ENCODE data around the gene ERG. TPM values are rescaled to one million over a fixed set of nuclear protein-coding genes. Genes with fewer than 3 reads are reported as not detected.

The ERG gene
- total and polyA plus RNA-seq, 2 of the 13 experiments (the other 11 are each of a cell fraction or from before 2014, with no cell fraction given) = not detected

DNA sequence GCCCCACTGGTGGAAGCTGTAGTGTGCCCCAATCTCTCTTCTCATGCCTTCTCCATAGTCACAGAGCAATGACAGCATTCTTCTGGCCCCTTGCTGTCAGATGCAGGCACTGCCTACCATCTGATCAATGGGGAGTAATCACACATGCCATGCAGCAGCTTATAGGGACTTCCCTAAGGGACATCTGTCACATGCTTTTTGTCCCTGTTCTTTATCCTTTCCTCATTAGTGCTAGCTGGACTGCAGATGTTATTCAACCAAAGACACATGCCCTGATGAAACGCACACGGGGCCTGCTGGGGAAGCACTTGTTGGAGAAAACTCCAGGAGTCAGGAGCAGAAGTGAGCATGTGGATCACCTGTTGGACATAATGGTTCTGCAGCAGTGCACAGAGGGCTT is 132.8 kb downstream of the ERG start:
- no peak overlapping the region for H3K9ac ChIP-seq (ENCODE audit: insufficient read depth, low read depth, low read length)
- no TSS peak for BruUV-seq (replicated peaks)
- intact Hi-C loops (cut with micrococcal nuclease; ENCODE audit: unreplicated experiment) = no loop called here
- no peak overlapping the region for H3K4me3 ChIP-seq (replicated peaks in 1 of 3; ENCODE audit: insufficient read depth in 1 of 3, low read depth in 2 of 3, low read length in 3 of 3)
- in situ Hi-C loops (cut with HindIII; ENCODE audit: extremely low pct_ligation_motif_present, low pct_unique_long_range_greater_than_20kb) = loop anchor here (25.0 kb wide), 1 partner anchor 653 kb away; no protein-coding TSS in a partner anchor
- ATAC-seq (no peak), DNase-seq (ENCODE audit: low spot score) (no peak), FAIRE-seq (no peak)
- H4K20me1 ChIP-seq (ENCODE audit: insufficient read depth, low read length) = no peaks in the 10 kb centered on the region
- H3K4me2 ChIP-seq (ENCODE audit: low read depth, low read length) = no peak overlapping the region
- no peaks in the 10 kb centered on the region for H3K4me1 ChIP-seq (ENCODE audit: insufficient read depth, low read length)
- H3K36me3 ChIP-seq (replicated peaks in 1 of 2; ENCODE audit: control insufficient read depth in 1 of 2, insufficient read depth in 2 of 2, low read length in 2 of 2) = no peaks in the 10 kb centered on the region
- TF ChIP-seq, protein P1, sequence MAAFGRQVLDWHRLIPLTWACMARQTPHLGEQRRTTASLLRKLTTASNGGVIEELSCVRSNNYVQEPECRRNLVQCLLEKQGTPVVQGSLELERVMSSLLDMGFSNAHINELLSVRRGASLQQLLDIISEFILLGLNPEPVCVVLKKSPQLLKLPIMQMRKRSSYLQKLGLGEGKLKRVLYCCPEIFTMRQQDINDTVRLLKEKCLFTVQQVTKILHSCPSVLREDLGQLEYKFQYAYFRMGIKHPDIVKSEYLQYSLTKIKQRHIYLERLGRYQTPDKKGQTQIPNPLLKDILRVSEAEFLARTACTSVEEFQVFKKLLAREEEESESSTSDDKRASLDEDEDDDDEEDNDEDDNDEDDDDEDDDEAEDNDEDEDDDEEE (CRISPR knock-in tag; IDR thresholded peaks at IDR 0.05) = no peak
- TF ChIP-seq FOXC1 (CRISPR knock-in tag; IDR thresholded peaks at IDR 0.05; ENCODE audit: borderline replicate concordance) = no peak
- TF ChIP-seq NFYC (CRISPR knock-in tag; IDR thresholded peaks at IDR 0.05) = no peak
- TF ChIP-seq SIX1 (CRISPR knock-in tag; IDR thresholded peaks at IDR 0.05; ENCODE audit: borderline replicate concordance) = no peak
- TF ChIP-seq KLF12 (CRISPR knock-in tag; IDR thresholded peaks at IDR 0.05; ENCODE audit: borderline replicate concordance) = no peak
- TF ChIP-seq KAT7 (CRISPR knock-in tag; IDR thresholded peaks at IDR 0.05; ENCODE audit: borderline replicate concordance) = no peak
- no peak for TF ChIP-seq SATB2 (CRISPR knock-in tag; IDR thresholded peaks at IDR 0.05)
- TF ChIP-seq, protein P2, sequence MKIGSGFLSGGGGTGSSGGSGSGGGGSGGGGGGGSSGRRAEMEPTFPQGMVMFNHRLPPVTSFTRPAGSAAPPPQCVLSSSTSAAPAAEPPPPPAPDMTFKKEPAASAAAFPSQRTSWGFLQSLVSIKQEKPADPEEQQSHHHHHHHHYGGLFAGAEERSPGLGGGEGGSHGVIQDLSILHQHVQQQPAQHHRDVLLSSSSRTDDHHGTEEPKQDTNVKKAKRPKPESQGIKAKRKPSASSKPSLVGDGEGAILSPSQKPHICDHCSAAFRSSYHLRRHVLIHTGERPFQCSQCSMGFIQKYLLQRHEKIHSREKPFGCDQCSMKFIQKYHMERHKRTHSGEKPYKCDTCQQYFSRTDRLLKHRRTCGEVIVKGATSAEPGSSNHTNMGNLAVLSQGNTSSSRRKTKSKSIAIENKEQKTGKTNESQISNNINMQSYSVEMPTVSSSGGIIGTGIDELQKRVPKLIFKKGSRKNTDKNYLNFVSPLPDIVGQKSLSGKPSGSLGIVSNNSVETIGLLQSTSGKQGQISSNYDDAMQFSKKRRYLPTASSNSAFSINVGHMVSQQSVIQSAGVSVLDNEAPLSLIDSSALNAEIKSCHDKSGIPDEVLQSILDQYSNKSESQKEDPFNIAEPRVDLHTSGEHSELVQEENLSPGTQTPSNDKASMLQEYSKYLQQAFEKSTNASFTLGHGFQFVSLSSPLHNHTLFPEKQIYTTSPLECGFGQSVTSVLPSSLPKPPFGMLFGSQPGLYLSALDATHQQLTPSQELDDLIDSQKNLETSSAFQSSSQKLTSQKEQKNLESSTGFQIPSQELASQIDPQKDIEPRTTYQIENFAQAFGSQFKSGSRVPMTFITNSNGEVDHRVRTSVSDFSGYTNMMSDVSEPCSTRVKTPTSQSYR (CRISPR knock-in tag; IDR thresholded peaks at IDR 0.05; ENCODE audit: borderline replicate concordance) = no peak
- TF ChIP-seq AGO2 (optimal IDR thresholded peaks at IDR 0.05; ENCODE audit: low read depth, low read length) = no peak
- TF ChIP-seq YEATS4 (CRISPR knock-in tag; IDR thresholded peaks at IDR 0.05; ENCODE audit: borderline replicate concordance) = no peak
- no peak for TF ChIP-seq TSC22D2 (CRISPR knock-in tag; IDR thresholded peaks at IDR 0.05; ENCODE audit: borderline replicate concordance)
- TF ChIP-seq FOXA3 (CRISPR knock-in tag; IDR thresholded peaks at IDR 0.05) = no peak
- TF ChIP-seq KDM1A (CRISPR knock-in tag; IDR thresholded peaks at IDR 0.05) = no peak
- no peak for TF ChIP-seq SRF (IDR thresholded peaks at IDR 0.05; ENCODE audit: low read depth, low read length)
- TF ChIP-seq, protein P3, sequence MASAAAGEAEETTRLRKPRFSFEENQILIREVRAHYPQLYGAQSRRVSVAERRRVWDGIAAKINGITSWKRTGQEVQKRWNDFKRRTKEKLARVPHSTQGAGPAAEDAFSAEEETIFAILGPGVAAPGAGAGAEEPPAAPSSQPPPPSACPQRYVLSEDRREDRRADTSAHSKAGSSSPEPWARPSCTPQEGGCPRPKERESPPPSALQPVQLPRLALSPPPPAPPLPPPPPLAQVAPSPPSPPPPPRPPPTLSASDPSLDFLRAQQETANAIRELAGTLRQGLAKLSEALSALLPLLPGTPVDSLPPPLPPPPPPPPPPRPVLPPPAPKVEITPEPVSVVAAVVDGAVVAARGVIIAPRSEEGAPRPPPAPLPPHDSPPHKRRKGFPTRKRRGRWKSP (CRISPR knock-in tag; IDR thresholded peaks at IDR 0.05) = no peak
- H3K27ac ChIP-seq (ENCODE audit: extremely low read length, insufficient read depth, low read length) = no peak overlapping the region
- H2AFZ ChIP-seq (ENCODE audit: low read length) = no peak overlapping the region
- H3K79me2 ChIP-seq (ENCODE audit: insufficient read depth, low read length) = no peaks in the 10 kb centered on the region
- ChIA-PET POLR2A (no interaction called here), CTCF (ENCODE audit: low intra/inter-chr PET ratio, low total read pairs) (no interaction called here)
- WGBS (ENCODE audit: low lambda C conversion rate) = 10% methylated on average over 2 of the region's 2 CpGs
- no peaks in the 10 kb centered on the region for H3K9me3 ChIP-seq (ENCODE audit: low read length)
- H3K27me3 ChIP-seq (ENCODE audit: control insufficient read depth in 1 of 2, insufficient read depth in 2 of 2, low read length in 2 of 2) = no peaks in the 10 kb centered on the region

All from HepG2 (cell line).